GM12878 (cell line): ENCODE results near the gene OPCML. TPM values are rescaled to one million over a fixed set of nuclear protein-coding genes. Genes with fewer than 3 reads are reported as not detected.

Source experiments
- ATAC-seq: fragments of 200-7000 bp; cut with Tn5 transposase; 3 replicates; pipeline ENCODE4 v1.9.1; 2020; ENCODE audit warnings: mild to moderate bottlenecking, moderate library complexity
- BruUV-seq: library from RNA; stranded (reverse); fragments of 400-500 nt; replicated peaks from 2 replicates; lab custom pipeline; 2021; lab: Mats Ljungman, UMichigan
- CTCF ChIA-PET: fragments of 300-600 bp; sonication (Branson Sonifier 250); formaldehyde crosslinking; extraction: SDS; loops from one replicate; lab custom pipeline; 2021; ENCODE audit warnings: inconsistent platforms; lab: Yijun Ruan, JAX
- POLR2A ChIA-PET: fragments of 350-600 bp; formaldehyde crosslinking; extraction: SDS; loops from one replicate; lab custom pipeline; 2021; ENCODE audit warnings: inconsistent platforms; lab: Charles Lee
- RAD21 ChIA-PET: fragments of 300-600 bp; sonication (Branson Sonifier 250); formaldehyde crosslinking; loops from one replicate; lab custom pipeline; 2023; ENCODE audit warnings: antibody characterized with exemption; ENCODE audit not compliant: unreplicated experiment; lab: Charles Lee
- SMC1A ChIA-PET: fragments of 300-600 bp; sonication (Branson Sonifier 250); formaldehyde crosslinking; loops from one replicate; lab custom pipeline; 2023; ENCODE audit not compliant: unreplicated experiment, uncharacterized antibody; lab: Charles Lee
- DNase-seq: peaks from one replicate; pipeline ENCODE4 v3.0.0-alpha.2; 2011; ENCODE audit warnings: low read depth, low spot score
- FAIRE-seq: peaks from 3 replicates; lab custom pipeline; 2011; peaks lifted over from hg19 to GRCh38; lab: Jason Lieb, UNC
- H2AFZ ChIP-seq: 2 replicates; pipeline ENCODE4 v1.6.0; 2011; ENCODE audit warnings: low read depth, low read length, control low read depth; ENCODE audit not compliant: control insufficient read depth
- H3K27ac ChIP-seq: 2 replicates; pipeline ENCODE4 v1.5.1; 2011; ENCODE audit warnings: control low read depth; ENCODE audit not compliant: control insufficient read depth, insufficient read depth
- H3K27me3 ChIP-seq, 2 experiments: replicated peaks in 1 of 2; 2 replicates each; pipeline versions ENCODE4 v1.6.0 to v1.6.1; 2011; ENCODE audit warnings: low read length in 1 of 2; ENCODE audit not compliant: control insufficient read depth in 2 of 2, insufficient read depth in 2 of 2
- H3K36me3 ChIP-seq, 2 experiments: 2 replicates each; pipeline ENCODE4 v1.5.1; 2011; ENCODE audit warnings: low read length in 1 of 2; ENCODE audit not compliant: control insufficient read depth in 2 of 2, insufficient read depth in 2 of 2
- H3K4me1 ChIP-seq: 2 replicates; pipeline ENCODE4 v1.6.1; 2011; ENCODE audit warnings: mild to moderate bottlenecking, low read length, moderate library complexity, mixed read lengths; ENCODE audit not compliant: control insufficient read depth, insufficient read depth
- H3K4me2 ChIP-seq: 2 replicates; pipeline ENCODE4 v1.6.0; 2011; ENCODE audit warnings: control low read depth; ENCODE audit not compliant: control insufficient read depth, insufficient read depth
- H3K4me3 ChIP-seq: fragments of 200-600 bp; sonication (generic); 2 replicates; pipeline ENCODE4 v1.5.1; 2016
- H3K79me2 ChIP-seq: 2 replicates; pipeline ENCODE4 v1.6.0; 2011; ENCODE audit warnings: low read length; ENCODE audit not compliant: control insufficient read depth, insufficient read depth
- H3K9ac ChIP-seq: 2 replicates; pipeline ENCODE4 v1.8.0; 2011; ENCODE audit warnings: low read length, control low read depth, mixed read lengths; ENCODE audit not compliant: control insufficient read depth, insufficient read depth
- H3K9me3 ChIP-seq: replicated peaks from 3 replicates; pipeline ENCODE4 v1.5.1; 2011; ENCODE audit warnings: mild to moderate bottlenecking, low read length; ENCODE audit not compliant: control insufficient read depth, insufficient read depth
- H4K20me1 ChIP-seq: 2 replicates; pipeline ENCODE4 v1.6.0; 2011; ENCODE audit not compliant: control insufficient read depth, insufficient read depth
- HSF1 ChIP-seq: fragments of 150-350 bp; IDR thresholded peaks from 2 replicates; pipeline ENCODE4 v1.6.1; 2014; ENCODE audit warnings: mild to moderate bottlenecking, low read depth, low read length
- NFYB ChIP-seq: IDR thresholded peaks from 2 replicates; pipeline ENCODE4 v1.6.1; 2011; ENCODE audit warnings: low read depth, mild to moderate bottlenecking, low read length, improper control_type of control experiment, moderate library complexity; ENCODE audit not compliant: insufficient read depth
- PAX8 ChIP-seq: fragments of 450-650 bp; IDR thresholded peaks from 2 replicates; pipeline ENCODE4 v1.6.1; 2017; ENCODE audit warnings: mild to moderate bottlenecking, moderate library complexity
- RAD21 ChIP-seq: IDR thresholded peaks from 2 replicates; pipeline ENCODE4 v1.6.1; 2011; ENCODE audit warnings: mild to moderate bottlenecking, low read depth, low read length, moderate library complexity; ENCODE audit not compliant: insufficient read depth
- RUNX3 ChIP-seq: IDR thresholded peaks from 2 replicates; pipeline ENCODE4 v1.6.1; 2012; ENCODE audit warnings: low read length, inconsistent platforms
- SMC3 ChIP-seq: IDR thresholded peaks from 2 replicates; pipeline ENCODE4 v1.6.1; 2011; ENCODE audit warnings: low read length, improper control_type of control experiment, borderline replicate concordance
- WGBS: methylation state at CpG from one replicate; pipeline ENCODE4 v1.1.6; 2016; ENCODE audit warnings: low lambda C conversion rate; ENCODE audit not compliant: insufficient replicate concordance, insufficient coverage; ENCODE audit errors: missing lambda C conversion rate; 5-methylcytosine and 5-hydroxymethylcytosine counted together
- in situ Hi-C: fragments of 300-500 bp; cut with MboI; formaldehyde crosslinking; loops from 9 replicates; pipeline ENCODE4 v1.14.3; 2018; ENCODE audit warnings: mixed read lengths
- intact Hi-C: fragments of 100-400 bp; cut with micrococcal nuclease; formaldehyde crosslinking; loops from one replicate; pipeline ENCODE4 v1.14.2; 2022; ENCODE audit not compliant: unreplicated experiment
- polyA plus RNA-seq, 11 experiments: library from polyadenylated mRNA; depleted of rRNA in 4 of 11; unstranded in 6 of 11; stranded (reverse) in 5 of 11; fragments of >200 nt; fragmentation: Nextera tagmentation in 4 of 11; fragmentation: Illumina TruSeq in 1 of 11; extraction: Ambion mirVana in 4 of 11; extraction: Trizol in 1 of 11; gene quantifications; 1 replicate in 1 of 11; 2 replicates in 10 of 11; pipeline versions ENCODE4 v1.2.1 to v1.2.3, GENCODE V29; 2011 to 2016; ENCODE audit warnings: inconsistent platforms in 2 of 11, missing spikeins in 2 of 11, low read depth in 1 of 11
- total RNA-seq, 4 experiments: library from RNA; depleted of rRNA in 3 of 4; stranded (reverse); fragments of >200 nt in 3 of 4; fragmentation: Illumina TruSeq in 1 of 4; extraction: Trizol in 1 of 4; gene quantifications; 2 replicates each; pipeline versions ENCODE4 v1.2.1 to v1.2.3, GENCODE V29; 2013 to 2021

OPCML gene
- total and polyA plus RNA-seq, 10 of the 15 experiments (the other 5 are each of a cell fraction or from before 2014, with no cell fraction given): 0.84 TPM; not detected in 9

DNA sequence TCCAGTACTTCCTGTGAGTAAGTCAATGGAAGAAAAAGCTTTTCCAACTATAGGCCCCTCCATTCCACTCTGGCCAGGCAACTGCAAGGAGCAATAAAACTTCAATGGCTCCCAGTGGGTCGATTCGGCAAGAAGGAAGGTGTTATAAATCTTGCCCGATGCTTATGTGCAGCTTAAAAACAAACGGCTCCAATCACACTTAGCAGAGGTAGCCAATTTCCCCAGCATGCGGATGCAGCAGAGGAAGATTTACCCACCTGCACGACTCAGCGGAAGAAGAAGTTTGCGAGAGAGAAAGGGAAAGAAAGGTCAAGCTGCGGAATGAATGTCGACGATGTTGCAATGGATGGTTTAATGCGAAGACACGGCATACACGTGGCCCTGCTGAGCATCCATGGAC is 141.5 kb downstream of the OPCML start (continued):
- no peak for TF ChIP-seq HSF1

GRCh38 chr11:133388975-133389568 is 143.2 kb downstream of the OPCML start:
- Histone ChIP-seq H3K4me3 (no peak overlapping the region), H3K9me3 (no peaks in the 10 kb centered on the region; the same call in 2 of the 3 replicates), H3K4me1 (peaks cover 3% of the 10 kb centered on the region; the same call in 1 of the 2 replicates), H3K27me3 (no peaks in the 10 kb centered on the region), H3K4me2 (no peak overlapping the region), H3K27ac (no peak overlapping the region), H4K20me1 (no peaks in the 10 kb centered on the region), H3K9ac (no peak overlapping the region), H2AFZ (no peak overlapping the region), H3K36me3 (no peaks in the 10 kb centered on the region), H3K79me2 (no peaks in the 10 kb centered on the region)
- FAIRE-seq (no peak), DNase-seq (peak; percentile 51), ATAC-seq (peak; percentile 91)
- CTCF ChIA-PET: interaction anchor here (1.6 kb wide), 1 partner anchor 254 kb away, joined by 3 read pairs; no protein-coding TSS in a partner anchor
- intact Hi-C loops (no loop called here), in situ Hi-C loops (no loop called here)
- BruUV-seq: no TSS peak
- RAD21 ChIA-PET: interaction anchor here (0.7 to 1.1 kb wide), 3 partner anchors 19 to 119 kb away, joined by 3 read pairs; no protein-coding TSS in a partner anchor
- WGBS: 17% methylated on average over 5 of the region's 5 CpGs
- SMC1A ChIA-PET: interaction anchor here (1.8 to 2.4 kb wide), 2 partner anchors 19 to 20 kb away, joined by 5 to 6 read pairs; no protein-coding TSS in a partner anchor
- TF ChIP-seq SMC3: peak; percentile 27; the same call in 1 of the 2 replicates
- 0 out of 2 replicates have a peak, but pooled peaks have one; percentile 47 for TF ChIP-seq NFYB
- TF ChIP-seq RAD21: 0 out of 2 replicates have a peak, but pooled peaks have one; percentile 3
- TF ChIP-seq PAX8: no peak
- TF ChIP-seq RUNX3: peak; percentile 14; the same call in 1 of the 2 replicates
- POLR2A ChIA-PET: interaction anchor here (1.0 kb wide), 1 partner anchor 14 kb away, joined by 3 read pairs; no protein-coding TSS in a partner anchor
